Right ventricle myocardium superior (tissue), 1 donor: ENCODE data around the gene TNRC6C. TPM values are rescaled to one million over a fixed set of nuclear protein-coding genes. Genes with fewer than 3 reads are reported as not detected.
"Not testable (repeated sequence)": the region's sequence is repeated elsewhere in the genome, so short reads cannot be mapped to it uniquely, and the experiment has no call there.

Source experiments
- ATAC-seq: fragments of 200-7000 bp; cut with Tn5 transposase; one replicate; pipeline ENCODE4 v1.9.1; 2020; ENCODE audit warnings: mild to moderate bottlenecking; ENCODE audit not compliant: poor library complexity
- DNase-seq: peaks from one replicate; pipeline ENCODE4 v3.0.0-alpha.2; 2020
- intact Hi-C: fragments of 100-400 bp; cut with DNase I; formaldehyde crosslinking; loops from one replicate; pipeline ENCODE4 v1.11.2; 2022
- total RNA-seq: library from RNA; stranded (reverse); fragmentation: NEBNext Ultra II Directional; extraction: Animal tissue kit (Norgen Biotek cat#: 25700); gene quantifications from one replicate; pipeline ENCODE4 v1.2.1, GENCODE V29; 2021
- donor health status: DM: no; HTN: yes; CAD: no; lungs with severe emphysema.

TNRC6C gene
- total RNA-seq, 1 donor from 2014 or later = 17.8 TPM

- DNase-seq (no peak), ATAC-seq (no peak)
- intact Hi-C loops = no loop called here
Observed at GRCh38 chr17:78133179-78133951, 174.9 kb downstream of the TNRC6C start.

- peak; percentile 34 for ATAC-seq
- intact Hi-C loops = no loop called here
- DNase-seq = peak; percentile 77
Observed at GRCh38 chr17:78133971-78134898, 175.7 kb downstream of the TNRC6C start.

- ATAC-seq (no peak), DNase-seq (no peak)
- intact Hi-C loops = no loop called here
Observed at GRCh38 chr17:78134899-78135385, 176.4 kb downstream of the TNRC6C start.

- DNase-seq (no peak), ATAC-seq (no peak)
- intact Hi-C loops = no loop called here
Observed at GRCh38 chr17:78135858-78136500, 177.5 kb downstream of the TNRC6C start.

GRCh38 chr17:78137392-78138203 lies 179.1 kb downstream of the TNRC6C start:
- DNase-seq (no peak), ATAC-seq (no peak)
- intact Hi-C loops = no loop called here

GRCh38 chr17:78138204-78139060 lies 179.9 kb downstream of the TNRC6C start:
- DNase-seq (no peak), ATAC-seq (no peak)
- intact Hi-C loops = no loop called here

GRCh38 chr17:78139861-78140168 lies 181.3 kb downstream of the TNRC6C start:
- DNase-seq, intact Hi-C loops: not testable (repeated sequence)

GRCh38 chr17:78140169-78141051 lies 181.9 kb downstream of the TNRC6C start:
- DNase-seq (peak; percentile 95), ATAC-seq (peak; percentile 80)

More at GRCh38 chr17:78139861-78140168, 181.3 kb downstream of the TNRC6C start:
- ATAC-seq = not testable (repeated sequence)

GRCh38 chr17:78141437-78142118 lies 183.1 kb downstream of the TNRC6C start:
- intact Hi-C loops = no loop called here
- no peak for DNase-seq
- no peak for ATAC-seq

More at GRCh38 chr17:78140169-78141051, 181.9 kb downstream of the TNRC6C start:
- intact Hi-C loops = no loop called here

- no peak for ATAC-seq
- DNase-seq = no peak
- intact Hi-C loops = no loop called here
Observed at GRCh38 chr17:78142119-78142861, 183.8 kb downstream of the TNRC6C start.

GRCh38 chr17:78143214-78144146 lies 185.0 kb downstream of the TNRC6C start:
- intact Hi-C loops = no loop called here
- no peak for DNase-seq
- no peak for ATAC-seq

- DNase-seq (peak; percentile 94), ATAC-seq (peak; percentile 85)
- intact Hi-C loops = no loop called here
Observed at GRCh38 chr17:78144147-78144719, 185.7 kb downstream of the TNRC6C start.

GRCh38 chr17:78144736-78145641 lies 186.5 kb downstream of the TNRC6C start:
- DNase-seq = peak; percentile 72
- peak; percentile 50 for ATAC-seq
- intact Hi-C loops = no loop called here
